ENCODE measurements around the gene DPF3.

Gene DPF3

DNA sequence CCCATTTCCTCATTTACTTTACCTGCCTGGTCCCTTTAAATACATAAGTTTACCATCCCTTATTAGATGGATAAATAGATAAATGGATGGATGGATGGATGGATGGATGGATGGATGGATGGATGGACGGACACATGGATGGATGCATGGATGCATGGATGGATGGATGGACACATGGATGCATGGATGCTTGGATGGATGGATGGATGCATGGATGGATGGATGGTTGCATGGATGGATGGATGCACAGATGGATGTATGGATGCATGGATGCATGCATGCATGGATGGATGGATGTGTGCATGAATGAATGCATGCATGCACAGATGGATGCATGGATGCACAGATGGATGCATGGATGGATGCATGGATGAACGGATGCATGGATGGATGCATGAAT, 93.6 kb downstream of the DPF3 start:
- DNase-seq (ENCODE audit: low read depth): no peak

DNA sequence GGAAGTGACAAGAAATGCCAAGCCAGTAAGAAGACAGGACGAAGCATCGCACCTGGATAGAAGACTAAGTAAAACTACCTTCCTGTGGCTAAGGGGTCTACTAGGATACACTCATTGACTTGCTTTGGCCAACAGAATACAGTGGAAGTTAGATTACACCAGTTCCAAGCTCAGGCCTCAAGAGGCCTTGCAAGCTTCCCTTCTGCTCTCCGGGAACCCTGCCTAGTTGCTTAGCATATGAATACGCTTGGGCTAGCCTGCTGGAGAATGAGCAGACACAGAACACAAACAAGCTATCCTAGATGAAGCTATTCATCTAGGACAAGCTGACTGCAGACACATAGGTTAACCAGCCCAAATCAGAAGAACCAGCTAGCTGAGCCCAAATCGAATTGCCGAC, 97.0 kb downstream of the DPF3 start:
- no peak for DNase-seq (ENCODE audit: low read depth)

DNA sequence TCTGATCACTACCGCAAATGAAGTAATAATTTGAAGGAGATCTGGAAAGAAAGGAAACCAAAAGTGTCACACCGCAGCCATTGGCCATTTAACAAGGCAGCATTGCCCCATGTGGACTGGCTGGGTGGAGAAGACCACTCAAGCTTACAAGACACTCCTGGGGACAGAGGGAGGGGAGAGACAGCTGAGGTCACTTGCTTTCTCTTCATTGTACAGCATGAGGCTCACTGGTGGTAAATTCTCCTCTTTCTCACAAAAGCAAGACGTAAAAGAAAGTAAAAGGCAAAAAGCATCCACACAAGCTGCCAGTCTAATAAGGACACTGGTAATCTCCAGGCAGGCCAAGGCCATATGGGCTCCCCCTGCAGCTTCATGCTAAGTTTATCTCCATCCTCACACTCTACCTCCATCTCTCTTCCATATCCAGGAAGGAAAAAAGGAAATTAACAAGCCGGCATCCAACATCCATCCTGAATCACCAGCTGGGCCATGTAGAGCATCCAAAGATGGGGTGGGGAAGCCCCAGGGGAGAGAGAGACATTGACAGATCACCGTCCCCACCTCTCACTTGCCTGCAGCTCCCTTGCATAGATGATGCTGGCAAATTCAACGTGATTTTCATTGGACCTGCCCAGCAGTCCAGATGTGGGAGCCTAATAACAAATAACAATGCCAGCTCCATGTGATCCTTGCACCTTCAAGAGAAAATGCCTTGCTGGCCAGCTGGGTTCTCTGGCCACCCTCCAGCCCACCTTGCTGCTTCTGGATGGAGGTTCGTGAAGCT, 100.6 kb downstream of the DPF3 start:
- DNase-seq (ENCODE audit: low read depth): no peak

GRCh38 chr14:72792051-72792788, 101.7 kb downstream of the DPF3 start:
- DNase-seq (ENCODE audit: low read depth): no peak

- no peak for DNase-seq (ENCODE audit: low read depth)
Measured at GRCh38 chr14:72790887-72791566, 102.9 kb downstream of the DPF3 start.

DNA sequence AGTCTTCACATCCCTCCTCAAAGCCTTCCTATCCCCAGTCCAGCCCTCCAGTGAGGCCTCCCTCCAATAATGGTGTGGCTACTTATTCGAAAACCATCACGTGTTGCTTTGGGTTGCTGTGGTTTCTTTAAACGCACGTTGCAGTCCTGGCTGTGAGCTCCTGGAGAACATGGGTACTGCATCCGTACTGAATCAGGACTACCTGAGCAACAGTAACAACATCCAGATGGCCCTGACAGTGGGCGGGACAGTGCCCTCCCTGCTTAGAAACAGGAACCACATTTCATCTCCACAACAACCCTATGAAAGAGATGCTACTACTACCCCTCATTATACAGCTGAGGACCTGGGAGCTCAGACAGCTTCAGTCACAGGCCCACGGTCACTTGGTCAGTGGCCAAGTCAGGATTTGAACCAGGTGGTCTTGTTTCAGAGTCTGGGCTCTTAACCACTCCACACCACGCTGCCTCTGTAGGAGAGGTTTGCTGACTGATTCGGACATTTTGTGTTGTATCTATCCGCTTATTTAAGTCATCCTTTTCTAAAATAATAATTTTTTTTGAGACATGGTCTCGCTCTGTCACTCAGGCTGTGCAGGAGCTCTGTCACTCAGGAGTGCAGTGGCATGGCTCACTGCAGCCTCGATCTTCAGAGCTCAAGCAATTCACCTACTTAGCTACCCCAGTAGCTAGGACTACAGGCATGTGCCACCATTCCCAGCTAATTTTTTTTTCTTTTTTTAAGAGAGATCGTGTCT, 104.8 kb downstream of the DPF3 start:
- no peak for DNase-seq (ENCODE audit: low read depth)

GRCh38 chr14:72788255-72788654, 105.6 kb downstream of the DPF3 start:
- DNase-seq (ENCODE audit: low read depth): no peak

DNA sequence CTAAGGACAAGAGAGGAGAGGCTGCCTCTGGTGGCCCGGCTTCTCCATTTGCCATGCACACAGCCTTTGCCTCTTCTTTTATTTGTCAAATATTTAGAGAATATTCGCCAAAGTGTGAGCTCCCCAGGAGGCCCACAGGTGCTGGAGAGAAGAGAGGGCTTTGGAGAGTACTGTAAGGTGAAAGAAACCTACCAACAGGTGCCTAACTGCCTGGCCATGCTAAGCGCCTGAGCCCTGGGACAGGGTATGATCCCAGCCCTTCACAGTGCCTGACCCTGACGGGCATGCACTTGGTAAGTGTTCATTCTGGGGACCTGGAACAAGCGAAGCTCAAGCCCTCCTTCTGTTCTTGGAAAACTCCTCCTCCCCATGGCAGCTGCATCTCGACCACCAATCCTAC, 106.1 kb downstream of the DPF3 start:
- no peak for DNase-seq (ENCODE audit: low read depth)

- no peak for DNase-seq (ENCODE audit: low read depth)
Measured at GRCh38 chr14:72786378-72787350, 107.2 kb downstream of the DPF3 start.

DNA sequence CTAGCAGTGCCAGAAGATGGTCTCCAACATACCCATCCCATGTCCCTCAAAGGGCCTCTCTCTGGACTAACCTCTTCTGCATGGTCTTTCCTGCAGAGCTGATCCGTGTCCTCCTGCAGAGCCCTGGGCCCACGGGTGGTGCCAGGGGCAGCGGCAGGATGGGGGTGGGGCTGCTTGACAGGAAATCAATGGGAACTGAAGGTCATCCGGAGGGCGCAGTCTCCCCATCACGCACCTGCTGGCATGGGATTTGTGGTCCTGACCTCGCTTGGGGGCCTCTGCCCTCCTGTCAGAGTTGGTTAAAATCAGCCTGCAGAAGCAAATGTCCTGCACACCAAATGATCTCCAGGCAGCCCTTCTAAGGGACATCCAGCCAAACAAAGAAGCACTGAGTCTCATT, 110.2 kb downstream of the DPF3 start:
- DNase-seq (ENCODE audit: low read depth): no peak

DNA sequence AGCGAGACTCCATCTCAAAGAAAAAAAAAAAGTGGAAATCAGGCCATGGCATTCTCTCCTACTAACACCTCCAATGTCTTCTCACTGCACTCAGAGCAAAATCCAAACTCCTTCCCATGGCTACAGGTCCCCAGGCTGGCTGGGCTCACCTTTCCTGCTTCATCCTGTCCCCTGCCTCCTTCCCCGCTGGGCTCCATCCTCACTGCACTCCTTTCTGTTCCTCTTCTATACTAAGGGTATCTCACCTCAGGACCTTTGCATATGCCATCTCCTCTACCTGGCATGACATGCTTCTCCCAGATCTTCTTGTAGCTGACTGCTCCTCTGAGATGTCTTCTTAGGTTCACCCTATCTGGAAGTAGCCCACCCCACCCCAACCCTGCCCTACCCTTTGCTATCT, 111.1 kb downstream of the DPF3 start:
- DNase-seq (ENCODE audit: low read depth): no peak

DNA sequence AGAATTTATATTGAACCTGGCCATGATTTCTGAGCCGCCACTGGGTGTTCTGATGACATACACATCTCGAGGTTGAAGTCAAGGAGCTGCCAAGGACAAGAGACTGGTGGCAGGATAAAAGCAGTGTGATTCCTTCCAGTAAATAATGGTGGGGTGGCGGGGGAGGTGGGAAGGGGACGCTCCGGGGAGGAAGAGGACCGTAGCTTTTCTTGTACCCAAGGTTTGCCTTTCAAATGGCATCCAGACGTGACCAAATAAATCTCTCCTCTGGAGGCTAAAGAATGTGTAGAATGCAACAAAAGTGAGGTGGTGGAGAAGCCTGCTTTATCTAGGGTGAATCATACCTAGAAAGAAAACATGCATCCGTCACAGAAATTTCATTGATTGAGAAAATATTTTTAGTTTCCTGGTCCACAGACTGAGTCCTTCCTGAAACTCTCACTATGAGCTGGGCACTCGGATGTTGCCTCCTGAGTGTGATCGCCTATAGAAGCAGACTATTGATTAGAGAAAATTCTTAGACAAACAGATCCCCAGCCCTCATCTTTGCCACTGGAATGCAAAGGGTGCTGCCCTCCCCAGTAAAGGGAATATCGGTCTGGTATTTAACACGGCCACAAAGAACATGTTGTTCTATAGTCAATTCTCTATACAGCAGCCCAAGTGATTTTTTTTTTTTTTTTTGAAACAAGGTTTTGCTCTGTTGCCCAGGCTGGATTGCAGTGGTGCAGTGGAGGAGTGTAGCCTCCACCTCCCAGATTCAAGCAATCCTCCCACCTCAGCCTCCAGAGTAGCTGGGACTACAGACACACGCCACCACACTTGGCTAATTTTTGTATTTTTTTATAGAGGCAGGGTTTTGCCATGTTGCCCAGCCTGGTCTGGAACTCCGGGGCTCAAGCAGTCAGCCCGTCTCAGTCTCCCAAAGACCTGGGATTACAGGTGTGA, 112.1 kb downstream of the DPF3 start:
- no peak for DNase-seq (ENCODE audit: low read depth)

DNA sequence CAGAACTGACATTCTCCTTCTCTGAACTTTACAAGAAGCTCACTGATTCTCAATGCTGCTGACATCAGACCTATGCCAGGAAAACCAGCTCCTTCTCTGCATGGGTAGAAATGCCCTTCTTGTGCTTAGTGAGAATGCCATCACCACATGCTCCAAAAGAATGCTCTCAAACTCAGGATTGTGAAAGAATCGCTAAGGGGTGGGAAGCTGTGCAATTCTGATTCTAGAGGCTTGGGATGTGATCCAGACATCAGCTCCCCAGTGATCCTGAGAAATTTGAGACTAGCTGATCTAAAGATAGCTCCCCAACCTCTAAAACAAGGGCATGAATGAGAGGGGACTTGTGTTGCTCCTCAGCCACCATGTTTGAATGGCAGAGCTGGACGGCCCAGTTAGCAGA, 113.2 kb downstream of the DPF3 start:
- DNase-seq (ENCODE audit: low read depth): no peak

- no peak for DNase-seq (ENCODE audit: low read depth)
Measured at GRCh38 chr14:72779679-72780078, 114.2 kb downstream of the DPF3 start.

GRCh38 chr14:72777636-72778035, 116.3 kb downstream of the DPF3 start:
- DNase-seq (ENCODE audit: low read depth): no peak

DNA sequence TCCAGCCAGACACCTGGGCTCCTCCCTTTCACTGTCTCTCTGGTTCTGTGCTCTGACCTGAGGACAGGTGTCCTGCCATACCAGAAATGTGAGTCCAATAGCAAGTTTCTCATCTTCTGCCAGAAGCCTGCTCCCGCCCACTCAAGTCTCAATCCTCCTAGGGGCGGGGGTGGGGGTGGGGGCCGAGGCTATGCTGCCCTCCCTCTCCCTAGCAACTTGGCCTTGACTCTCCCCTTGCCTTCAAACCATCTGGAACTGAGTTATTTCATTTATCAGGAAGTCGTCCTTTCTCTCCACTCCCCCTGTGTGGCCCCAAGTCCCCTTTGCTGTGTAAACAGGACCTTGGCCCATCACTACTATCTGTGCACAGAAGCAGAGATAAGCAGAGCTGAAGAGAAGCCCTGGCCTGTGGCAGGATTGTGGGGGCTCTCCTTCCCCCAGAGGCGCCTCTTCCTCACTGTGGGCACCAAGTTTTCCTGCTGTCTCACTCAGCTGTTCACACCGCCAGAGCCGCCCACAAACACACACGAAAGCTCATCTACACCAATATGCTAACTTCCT, 117.1 kb downstream of the DPF3 start:
- no peak for DNase-seq (ENCODE audit: low read depth)

GRCh38 chr14:72775923-72776554, 117.9 kb downstream of the DPF3 start:
- DNase-seq (ENCODE audit: low read depth): no peak

DNA sequence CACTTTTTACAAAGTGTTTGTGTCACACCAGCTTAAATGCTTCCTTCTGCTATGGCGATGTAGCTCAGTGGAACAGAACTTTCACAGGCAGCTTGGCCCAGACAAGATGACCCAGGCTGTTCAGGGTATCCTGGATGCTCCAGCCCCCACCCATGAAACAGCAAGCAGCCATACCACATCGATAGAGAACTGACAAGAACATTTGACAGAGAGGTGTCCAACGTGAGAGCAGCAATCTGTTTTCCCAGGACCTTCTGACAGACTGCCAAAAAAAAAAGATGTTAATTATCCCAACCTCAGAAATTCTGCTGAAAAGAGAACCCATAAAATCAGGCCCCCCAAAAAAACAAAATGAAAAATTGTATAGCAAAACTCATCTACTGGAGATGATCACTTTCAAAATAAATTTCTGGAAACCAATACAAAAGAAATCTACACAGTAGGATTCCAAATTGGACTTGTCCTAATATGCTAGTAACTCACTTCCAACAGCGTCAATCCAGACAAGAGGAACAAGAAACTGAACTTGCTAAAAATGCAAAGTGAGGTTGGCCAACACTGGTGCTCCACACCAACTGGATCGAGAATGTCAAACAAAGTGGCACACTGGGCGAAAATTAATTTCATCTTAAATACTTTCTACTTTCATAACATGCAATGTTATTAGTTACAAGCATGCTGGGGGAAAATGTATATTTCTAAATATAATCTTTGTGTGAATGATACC, 118.8 kb downstream of the DPF3 start:
- no peak for DNase-seq (ENCODE audit: low read depth)
